HG03575 (cell line): Measurements from ENCODE around the gene CTDSPL.
"Not testable (repeated sequence)": the region's sequence is repeated elsewhere in the genome, so short reads cannot be mapped to it uniquely, and the experiment has no call there.

ENCODE experiments used
- ATAC-seq: cut with Tn5 transposase; IDR thresholded peaks from one replicate; pipeline ENCODE4 v1.9.1; 2021; ENCODE audit not compliant: unreplicated experiment, insufficient number of reproducible peaks, low FRiP score; ENCODE audit errors: extremely low read depth

The CTDSPL gene

DNA sequence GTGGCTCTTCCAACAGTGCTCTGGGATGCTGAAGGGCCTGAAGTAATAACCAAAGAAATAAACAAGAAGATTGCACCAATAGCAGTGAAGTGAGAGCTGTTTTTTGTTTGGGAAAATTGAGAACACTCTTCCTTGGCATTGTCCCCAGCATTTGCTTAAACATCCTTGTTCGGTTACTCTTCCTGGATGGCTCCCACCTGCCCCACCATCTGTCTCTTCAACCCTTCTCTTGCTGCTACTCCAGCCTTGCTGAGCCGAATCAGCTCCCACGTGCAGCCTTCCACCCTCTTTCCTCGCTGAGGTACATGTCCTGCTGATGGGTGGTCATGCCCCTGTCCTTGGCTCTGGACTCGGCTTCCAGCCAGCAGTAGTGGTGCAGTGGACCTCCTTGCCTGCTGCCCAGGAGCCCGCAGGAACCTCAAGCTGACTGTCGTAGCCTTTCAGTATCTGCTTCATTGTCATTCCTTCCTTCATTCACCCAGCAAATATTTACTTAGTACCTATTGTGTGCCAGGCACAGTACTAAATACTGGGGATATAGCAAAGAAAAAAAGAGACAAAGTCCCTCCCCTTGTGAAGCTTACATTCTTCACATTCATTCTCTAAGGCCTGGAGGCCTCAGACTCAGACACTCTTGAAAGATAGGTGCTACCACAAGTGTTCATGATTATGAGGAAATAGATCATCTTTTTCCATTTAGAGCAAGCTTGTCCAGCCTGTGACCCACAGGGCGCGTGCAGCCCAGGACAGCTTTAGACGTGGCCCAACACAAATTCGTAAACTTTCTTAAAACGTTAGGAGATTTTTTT, 111.8 kb downstream of the CTDSPL start:
- ATAC-seq = no peak

DNA sequence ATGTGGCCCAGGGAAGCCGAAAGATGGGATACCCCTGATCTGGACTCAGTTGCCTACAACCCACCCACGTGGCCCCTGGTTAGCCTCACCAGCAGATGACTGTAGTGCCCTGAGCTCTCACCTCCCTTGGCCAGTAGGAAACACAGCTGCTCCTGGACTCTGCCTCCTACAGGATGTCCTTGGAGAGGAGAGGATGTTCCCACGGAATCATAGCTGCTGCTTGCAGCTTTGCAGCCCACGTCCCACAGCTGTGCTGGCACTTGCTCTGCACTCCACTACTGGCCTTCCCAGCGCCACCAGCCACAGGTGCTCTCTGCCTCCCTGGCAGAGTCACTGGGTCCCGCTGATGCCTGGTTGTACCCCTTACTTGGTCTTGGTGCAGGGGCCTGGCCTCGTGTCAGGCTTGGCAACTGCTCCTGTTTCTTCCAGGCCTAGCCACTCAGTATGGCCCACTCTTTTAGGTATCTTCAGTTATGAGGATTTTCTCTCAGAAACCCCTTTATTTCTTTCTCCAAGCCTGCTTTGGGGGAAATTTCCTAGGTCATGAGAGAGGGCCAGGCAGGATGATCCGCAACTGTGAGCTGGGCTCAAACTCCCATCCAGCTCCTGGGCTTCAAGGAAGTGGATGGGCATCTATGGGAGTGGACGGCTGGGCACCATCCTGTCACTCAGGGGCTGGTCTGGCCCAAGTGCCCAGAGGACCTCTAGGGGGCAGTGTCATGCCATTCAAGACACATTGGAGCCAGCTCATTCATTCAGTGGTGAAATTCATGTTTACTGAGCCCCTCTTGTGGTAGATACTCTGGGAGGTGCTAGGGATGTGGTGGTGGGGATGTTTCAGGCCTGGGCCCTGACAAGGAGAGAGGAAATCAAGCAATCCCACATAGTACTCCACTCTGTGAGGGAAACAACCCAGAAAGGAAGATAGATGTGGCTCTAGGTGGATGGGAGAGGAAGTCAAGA, 112.7 kb downstream of the CTDSPL start:
- ATAC-seq = no peak

DNA sequence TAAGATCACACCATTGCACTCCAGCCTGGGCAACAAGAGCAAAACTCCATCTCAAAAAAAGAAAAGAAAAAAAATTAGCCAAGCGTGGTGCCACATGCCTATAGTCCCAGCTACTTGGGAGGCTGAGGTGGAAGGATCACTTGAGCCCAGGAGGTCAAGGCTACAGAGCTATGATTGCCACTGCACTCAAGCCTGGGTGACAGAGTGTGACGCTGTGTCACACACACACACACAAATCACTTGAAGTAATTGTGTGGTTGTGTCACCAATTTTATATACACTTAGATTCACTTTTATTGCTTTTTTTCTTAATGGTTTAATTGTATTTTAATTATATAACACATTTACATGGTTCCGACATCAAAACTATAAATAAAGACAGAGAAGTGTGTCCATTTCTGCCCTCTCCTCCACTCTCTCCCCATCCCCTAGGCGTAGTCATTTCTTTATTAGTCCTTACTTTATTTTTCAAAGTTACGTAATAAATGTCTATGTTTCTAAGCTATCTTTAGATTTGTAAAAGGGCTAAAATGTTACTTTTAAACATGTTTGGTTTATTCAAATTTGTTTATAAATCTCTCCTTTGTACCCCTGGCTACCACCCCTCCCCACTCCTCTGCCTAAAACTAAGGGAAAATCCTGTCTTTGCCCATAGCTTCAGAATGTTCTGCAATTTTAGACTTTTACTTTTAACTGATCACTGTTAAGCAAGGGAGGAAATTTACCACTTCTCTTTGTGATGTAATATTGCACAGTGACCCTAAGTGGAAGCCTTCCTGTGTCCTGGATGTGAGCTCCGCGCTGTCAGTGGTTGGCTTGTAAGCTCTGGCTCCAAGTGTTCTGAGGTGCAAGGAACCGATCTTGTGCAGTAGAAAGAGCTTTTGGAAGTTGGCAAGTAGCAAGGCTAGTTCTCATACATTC, 118.1 kb downstream of the CTDSPL start:
- no peak for ATAC-seq

DNA sequence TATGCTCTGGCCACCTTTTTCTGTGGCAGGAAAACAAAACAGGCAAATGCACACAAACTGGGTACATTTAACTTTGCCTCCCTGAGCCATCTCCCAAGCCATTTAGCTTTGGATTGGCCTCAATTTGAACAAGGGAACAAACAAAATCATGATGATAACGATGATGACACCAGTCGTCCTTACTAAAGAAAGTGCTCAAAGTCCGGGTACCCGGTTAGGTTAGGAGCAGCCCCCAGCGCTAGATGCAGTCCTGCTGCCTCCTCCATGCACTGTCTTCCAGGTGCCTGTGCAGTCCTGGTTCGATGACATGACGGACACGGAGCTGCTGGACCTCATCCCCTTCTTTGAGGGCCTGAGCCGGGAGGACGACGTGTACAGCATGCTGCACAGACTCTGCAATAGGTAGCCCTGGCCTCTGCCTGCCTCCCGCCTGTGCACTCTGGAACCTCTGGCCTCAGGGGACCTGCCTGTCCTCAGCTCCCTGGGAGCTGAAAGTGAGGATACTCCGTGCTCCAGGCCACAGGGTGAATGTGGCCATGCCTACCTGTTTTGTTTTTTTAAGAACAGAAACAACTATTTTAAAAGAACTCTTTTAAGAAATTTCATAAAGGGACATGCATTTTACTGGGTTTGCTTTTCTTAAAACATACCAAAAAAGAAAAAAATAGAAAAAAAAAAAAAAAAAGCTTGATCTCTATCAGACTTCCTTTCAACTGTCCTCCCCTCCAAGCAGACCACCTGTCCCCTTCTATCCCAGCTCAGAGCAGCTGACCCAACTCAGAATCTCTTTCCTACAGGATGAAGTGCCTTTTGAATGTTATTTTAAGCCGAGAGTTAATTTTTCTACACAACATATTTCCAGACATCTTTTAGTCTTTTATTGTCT, 119.0 kb downstream of the CTDSPL start:
- ATAC-seq = no peak

DNA sequence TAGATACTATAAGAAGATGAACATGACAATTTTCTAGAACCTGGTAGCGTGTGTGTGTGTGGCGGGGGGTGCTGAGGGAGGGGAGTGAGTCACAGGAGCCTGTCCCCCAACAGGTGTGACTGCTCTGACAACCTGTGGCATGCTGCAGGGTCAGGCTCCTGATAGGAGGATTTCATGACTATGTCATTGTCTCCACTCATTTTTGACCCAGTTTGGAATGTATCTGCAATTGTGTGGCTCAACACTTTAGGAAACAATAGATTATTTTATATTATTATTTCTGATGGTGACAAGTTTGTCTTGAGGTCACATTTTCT, 119.6 kb downstream of the CTDSPL start:
- no peak for ATAC-seq

DNA sequence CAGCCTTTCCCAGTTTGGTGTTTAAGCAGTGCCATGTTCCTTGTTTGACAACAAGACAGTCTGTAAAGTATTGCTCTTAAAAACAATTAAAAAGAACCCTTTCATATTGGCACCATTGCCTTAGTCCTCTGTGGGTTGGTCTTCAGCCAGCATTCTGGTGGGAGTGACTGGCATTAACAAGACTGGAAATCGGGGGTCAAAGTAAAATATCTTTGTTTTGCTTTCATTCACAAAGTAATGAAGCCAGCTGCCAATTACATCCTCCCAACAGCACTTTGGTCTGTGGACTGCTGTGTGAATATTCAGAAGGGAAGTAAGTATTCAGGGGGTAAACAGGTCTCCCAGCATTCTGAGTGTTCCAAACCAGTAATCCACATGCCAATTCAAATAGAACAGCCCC, 120.7 kb downstream of the CTDSPL start:
- ATAC-seq = no peak

DNA sequence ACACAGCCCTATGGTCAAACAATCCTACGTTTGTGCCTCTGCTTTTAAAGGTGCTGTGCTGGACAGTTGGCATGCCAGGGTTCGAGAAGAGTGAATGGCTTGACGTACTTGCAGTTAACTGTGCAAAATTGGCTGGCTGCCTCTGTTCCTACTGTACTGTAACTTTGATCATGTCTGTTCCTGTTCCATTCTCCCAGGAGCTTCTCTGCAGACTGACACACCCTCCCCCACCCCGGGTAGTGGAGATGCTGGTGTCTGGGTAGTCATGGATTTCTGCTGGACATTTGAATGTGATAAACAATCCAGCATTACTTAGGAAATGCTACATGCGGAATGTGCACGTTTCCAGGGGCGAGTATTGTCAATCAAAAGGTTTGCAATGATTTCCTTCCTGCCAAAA, 122.4 kb downstream of the CTDSPL start:
- no peak for ATAC-seq

DNA sequence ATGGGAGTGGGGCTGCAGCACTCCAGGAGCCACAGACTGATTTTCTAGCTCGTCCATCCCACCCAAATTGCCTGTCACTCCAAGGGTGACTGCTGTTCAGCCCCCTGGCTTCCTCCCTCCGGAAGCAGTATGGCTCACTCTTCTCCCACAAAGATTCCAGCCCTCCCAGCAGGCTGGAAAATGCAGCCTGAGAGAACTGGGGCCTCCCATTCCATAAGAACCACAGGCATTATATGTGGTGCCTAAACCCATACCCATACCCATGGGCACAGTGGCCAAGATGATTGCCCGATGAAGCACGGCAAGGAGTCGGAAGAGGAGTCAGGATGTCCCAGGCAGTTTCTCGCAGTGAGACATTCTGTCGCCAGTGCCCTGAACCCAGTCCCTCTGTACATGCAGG, 122.9 kb downstream of the CTDSPL start:
- no peak for ATAC-seq

DNA sequence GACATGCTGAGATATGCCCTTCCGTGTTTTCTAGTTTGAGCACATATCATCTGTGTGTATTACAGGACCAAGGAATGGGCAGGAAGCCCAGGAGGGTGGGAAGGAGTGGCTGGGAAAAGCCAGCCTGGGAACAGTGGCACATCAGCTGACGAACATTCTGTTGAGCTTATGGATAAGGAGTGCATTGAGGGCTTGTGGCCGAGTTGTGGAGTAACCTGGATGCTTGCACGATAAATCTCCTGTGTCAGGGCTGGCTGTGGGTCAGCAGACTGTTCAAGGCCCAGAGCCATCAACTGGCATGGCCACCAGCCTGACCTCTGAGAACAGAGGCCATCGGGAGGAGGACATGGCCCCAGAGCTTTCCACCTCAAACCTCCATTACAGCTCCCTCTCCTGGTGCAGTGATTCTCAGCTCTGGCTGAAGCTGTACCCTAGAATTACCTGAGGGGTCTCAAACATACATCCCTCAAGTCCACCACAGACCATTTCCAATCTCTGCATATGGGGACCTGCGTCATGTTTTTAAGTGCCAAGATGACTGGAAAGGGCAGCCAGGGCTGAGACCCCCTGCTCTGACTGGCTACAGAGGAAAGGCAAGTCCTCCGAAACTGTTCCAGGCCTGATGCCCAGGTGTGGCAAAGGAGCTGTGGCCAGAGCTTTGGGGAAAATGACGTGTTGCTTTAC, 124.1 kb downstream of the CTDSPL start:
- no peak for ATAC-seq

DNA sequence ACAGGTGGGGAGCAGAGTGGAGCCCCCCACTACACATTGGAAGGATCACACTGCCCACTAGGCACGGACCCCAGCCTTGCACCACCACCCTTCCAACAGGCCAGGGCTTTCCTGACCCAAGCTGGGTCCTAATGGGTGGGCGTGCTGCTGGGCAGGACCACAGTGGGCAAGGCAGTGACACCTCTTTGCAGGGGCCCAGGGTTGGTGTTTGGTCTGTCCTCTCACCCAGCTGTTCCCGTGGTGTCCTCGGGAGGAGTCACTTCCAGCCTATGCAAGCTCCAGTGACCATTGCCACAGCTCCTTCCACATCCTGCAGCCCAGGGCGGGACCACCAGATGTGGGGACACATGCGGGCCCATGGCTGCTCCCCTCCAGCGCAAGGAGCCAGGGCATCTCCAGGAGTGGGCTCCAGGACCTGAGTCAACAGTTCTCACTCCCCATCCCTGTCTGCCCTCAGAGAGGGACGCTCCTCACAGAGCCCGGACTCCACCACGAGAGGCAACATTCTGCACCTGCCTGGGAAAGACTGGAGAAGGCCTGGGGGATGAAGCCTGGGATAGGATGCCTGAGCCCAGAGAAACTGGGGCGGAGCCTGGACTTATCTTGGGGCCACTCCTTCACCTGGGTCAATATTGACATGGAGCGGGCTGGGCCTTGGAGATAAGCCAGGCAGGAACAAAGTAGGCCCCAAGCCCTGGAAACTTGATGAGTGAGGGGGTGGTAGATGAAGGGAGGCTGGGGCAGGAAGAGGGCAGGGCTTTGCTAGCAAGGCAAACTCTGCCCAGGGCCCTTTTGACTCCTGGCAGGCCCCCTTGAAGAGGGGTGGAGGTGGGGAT, 125.0 kb downstream of the CTDSPL start:
- no peak for ATAC-seq

DNA sequence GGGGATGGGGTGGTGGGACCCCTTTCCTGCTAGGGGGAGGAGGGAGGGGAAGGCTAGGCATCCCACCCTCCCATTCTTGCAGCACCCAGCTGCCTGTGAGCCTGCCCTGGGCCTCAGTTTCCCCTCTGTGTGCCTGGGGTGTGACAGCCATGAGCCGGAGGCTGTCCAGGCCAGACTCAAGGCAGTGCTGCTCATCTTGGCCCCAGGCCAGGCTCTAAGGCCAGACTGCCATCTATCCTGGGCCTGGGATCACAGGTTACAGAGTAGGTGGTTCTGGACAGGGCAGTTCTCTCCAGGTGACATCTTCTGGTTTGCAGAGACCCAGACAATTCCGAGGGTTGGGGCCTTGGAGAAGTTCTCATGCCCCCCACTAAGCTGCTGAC, 125.6 kb downstream of the CTDSPL start:
- no peak for ATAC-seq

DNA sequence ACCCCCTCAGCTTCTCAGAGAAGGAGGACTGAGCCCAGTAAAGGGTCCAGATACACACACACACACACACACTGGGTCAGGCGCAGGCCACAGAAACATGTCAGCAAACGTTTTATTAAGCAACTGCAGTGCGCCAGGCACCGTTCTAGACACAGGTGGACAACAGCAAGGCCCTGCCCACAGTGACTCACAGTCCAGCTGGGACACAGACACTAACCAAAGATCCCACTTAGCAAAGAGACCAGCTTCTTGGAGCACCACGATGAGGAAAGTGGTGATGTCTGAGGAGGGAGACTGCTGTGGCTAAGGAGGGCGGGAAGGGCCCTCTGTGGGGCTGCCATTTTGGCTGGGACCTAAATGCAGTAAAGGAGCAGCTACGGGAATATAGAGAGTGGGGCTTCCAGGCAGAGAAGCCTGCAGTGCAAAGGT, 126.1 kb downstream of the CTDSPL start:
- ATAC-seq = no peak

DNA sequence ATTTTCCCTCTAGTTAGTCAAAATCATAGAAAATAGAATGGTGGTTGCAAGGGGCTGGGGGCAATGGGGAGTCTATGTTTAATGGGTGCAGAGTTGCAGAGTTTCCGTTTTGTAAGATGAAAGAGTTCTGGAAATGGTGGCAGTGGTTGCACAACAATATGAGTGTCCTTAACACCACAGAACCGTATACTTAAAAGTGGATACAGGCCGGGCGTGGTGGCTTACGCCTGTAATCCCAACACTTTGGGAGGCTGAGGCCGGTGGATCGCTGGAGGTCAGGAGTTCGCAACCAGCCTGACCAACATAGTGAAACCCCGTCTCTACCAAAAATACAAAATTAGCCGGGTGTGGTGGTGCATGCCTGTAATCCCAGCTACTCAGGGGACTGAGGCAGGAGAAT, 126.7 kb downstream of the CTDSPL start:
- not testable (repeated sequence) for ATAC-seq

DNA sequence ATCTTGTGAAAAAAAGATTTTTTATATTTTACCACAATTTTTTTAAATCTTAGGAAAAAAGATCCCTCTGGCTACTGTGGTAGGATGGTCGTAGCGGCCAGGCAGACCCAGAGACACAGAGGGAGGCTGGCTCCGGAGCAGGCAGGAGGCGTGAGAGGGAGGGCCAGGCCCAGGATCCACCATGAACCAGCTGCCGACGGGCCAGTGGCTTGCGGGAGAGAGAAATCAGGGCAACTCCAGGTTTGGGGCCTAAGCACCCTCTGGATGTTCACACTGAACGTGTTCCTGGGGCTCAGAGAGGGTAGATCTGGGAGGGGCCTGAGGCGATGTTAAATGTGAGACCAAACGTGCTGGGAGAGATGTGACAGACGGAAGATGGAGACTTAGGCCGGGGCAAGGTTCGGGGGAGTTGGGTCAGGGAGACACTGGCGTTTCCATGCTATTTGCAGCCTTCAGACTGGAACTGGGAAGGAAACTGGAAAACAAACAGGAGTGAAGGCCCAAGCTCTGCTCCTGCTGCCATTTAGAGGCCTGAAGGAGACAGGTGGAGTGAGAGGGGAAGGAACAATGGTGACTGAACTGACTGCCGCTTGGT, 127.3 kb downstream of the CTDSPL start:
- no peak for ATAC-seq

DNA sequence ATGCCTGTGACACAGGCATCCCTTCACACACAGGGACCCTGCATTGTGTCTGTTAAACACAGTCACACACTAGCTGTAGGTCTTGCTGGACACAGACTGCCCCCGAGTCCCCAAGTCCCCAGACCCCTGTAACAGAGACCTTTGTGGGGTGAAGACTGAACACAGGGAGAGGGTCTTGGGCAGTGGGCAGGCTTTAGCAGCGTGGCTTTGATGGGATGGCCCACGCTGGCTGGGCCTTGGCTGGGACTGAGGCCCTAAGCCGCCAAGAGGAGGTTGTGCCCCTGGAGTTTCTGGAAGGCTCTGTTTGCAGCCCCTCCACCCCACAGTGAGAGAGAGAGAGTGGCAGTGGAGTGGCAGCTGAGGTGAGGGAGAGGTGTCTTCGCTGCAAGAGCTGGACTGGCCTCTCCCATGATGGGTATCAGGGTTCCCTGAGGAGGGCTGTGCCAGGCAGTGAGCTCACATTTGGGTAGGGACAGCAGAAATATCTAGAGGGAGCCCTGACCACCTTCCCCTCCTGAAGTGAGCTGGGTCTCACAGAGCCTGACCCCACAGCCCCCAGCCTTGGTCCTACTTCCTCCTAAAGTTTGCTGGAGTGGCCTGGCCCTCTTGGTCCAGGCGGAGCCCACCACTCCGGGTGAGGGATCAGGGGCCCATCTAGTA, 128.3 kb downstream of the CTDSPL start:
- no peak for ATAC-seq

DNA sequence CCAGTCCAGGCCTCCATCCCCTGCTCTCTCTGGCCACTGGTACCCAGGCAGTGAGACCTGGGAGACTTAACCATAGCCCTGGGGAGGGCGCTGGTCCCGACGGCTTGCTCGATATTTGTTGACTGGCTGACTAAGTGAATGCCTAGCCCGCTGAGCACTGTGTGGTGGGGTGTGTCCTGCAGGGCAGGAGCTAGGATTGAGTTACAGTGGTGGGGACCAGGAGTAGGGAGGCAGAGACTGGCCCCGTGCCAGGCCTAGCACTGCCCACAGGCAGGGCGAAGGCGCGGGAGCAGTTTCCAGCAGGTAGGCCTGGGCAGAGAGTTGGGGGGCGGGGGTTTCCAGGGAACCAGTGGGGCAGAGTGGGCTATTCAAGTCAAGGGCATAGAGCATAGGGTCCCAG, 128.8 kb downstream of the CTDSPL start, which contains the start of gene VILL:
VILL (plus strand) TSS at position 260 of the 400 bp plus-strand sequence. CDS start 2,887 bp downstream, outside the sequence.
- ATAC-seq = no peak
